ENCODE results near the gene ADAM22. TPM values are rescaled to one million over a fixed set of nuclear protein-coding genes. Genes with fewer than 3 reads are reported as not detected.

The ADAM22 gene
- total RNA-seq, 1 donor from 2014 or later = 1.6 TPM

GRCh38 chr7:88018501-88018900 is 84.5 kb downstream of the ADAM22 start:
- H3K9me3 Mint-ChIP-seq (ENCODE audit: low read depth) = no peaks in the 10 kb centered on the region
- H3K27me3 Mint-ChIP-seq (ENCODE audit: low read depth) = no peaks in the 10 kb centered on the region
- H3K36me3 Mint-ChIP-seq (ENCODE audit: low read depth) = no peaks in the 10 kb centered on the region
- H3K27ac Mint-ChIP-seq (ENCODE audit: unreplicated experiment) = no peak overlapping the region
- no peaks in the 10 kb centered on the region for H3K4me1 Mint-ChIP-seq (ENCODE audit: low read depth)
- no peak for DNase-seq (ENCODE audit: low spot score)
- no peak for TF ChIP-seq CTCF (IDR thresholded peaks at IDR 0.05)
- H3K4me3 Mint-ChIP-seq (ENCODE audit: unreplicated experiment) = no peak overlapping the region

- no peak for DNase-seq (ENCODE audit: low spot score)
- Mint-ChIP-seq H3K4me1 (ENCODE audit: low read depth) (no peaks in the 10 kb centered on the region), H3K27me3 (ENCODE audit: low read depth) (no peaks in the 10 kb centered on the region), H3K36me3 (ENCODE audit: low read depth) (peaks cover 4% of the 10 kb centered on the region), H3K4me3 (ENCODE audit: unreplicated experiment) (no peak overlapping the region), H3K27ac (ENCODE audit: unreplicated experiment) (no peak overlapping the region), H3K9me3 (ENCODE audit: low read depth) (peaks cover 12% of the 10 kb centered on the region)
- TF ChIP-seq CTCF (IDR thresholded peaks at IDR 0.05) = no peak
Measured at GRCh38 chr7:88020953-88021665, 87.1 kb downstream of the ADAM22 start.

GRCh38 chr7:88027724-88028123 is 93.7 kb downstream of the ADAM22 start:
- no peaks in the 10 kb centered on the region for H3K4me1 Mint-ChIP-seq (ENCODE audit: low read depth)
- no peak overlapping the region for H3K27ac Mint-ChIP-seq (ENCODE audit: unreplicated experiment)
- H3K4me3 Mint-ChIP-seq (ENCODE audit: unreplicated experiment) = no peak overlapping the region
- H3K9me3 Mint-ChIP-seq (ENCODE audit: low read depth) = peaks cover 36% of the 10 kb centered on the region
- H3K36me3 Mint-ChIP-seq (ENCODE audit: low read depth) = peaks cover 4% of the 10 kb centered on the region
- TF ChIP-seq CTCF (IDR thresholded peaks at IDR 0.05) = no peak
- DNase-seq (ENCODE audit: low spot score) = no peak
- H3K27me3 Mint-ChIP-seq (ENCODE audit: low read depth) = no peaks in the 10 kb centered on the region

- no peak for DNase-seq (ENCODE audit: low spot score)
- H3K27ac Mint-ChIP-seq (ENCODE audit: unreplicated experiment) = no peak overlapping the region
- no peak for TF ChIP-seq CTCF (IDR thresholded peaks at IDR 0.05)
- peaks cover 22% of the 10 kb centered on the region for H3K9me3 Mint-ChIP-seq (ENCODE audit: low read depth)
- H3K4me3 Mint-ChIP-seq (ENCODE audit: unreplicated experiment) = no peak overlapping the region
- no peaks in the 10 kb centered on the region for H3K4me1 Mint-ChIP-seq (ENCODE audit: low read depth)
- no peaks in the 10 kb centered on the region for H3K27me3 Mint-ChIP-seq (ENCODE audit: low read depth)
- no peaks in the 10 kb centered on the region for H3K36me3 Mint-ChIP-seq (ENCODE audit: low read depth)
Measured at GRCh38 chr7:88034083-88034695, 100.1 kb downstream of the ADAM22 start.

GRCh38 chr7:88037050-88037449 is 103.0 kb downstream of the ADAM22 start:
- no peaks in the 10 kb centered on the region for H3K4me1 Mint-ChIP-seq (ENCODE audit: low read depth)
- H3K9me3 Mint-ChIP-seq (ENCODE audit: low read depth) = peaks cover 3% of the 10 kb centered on the region
- H3K4me3 Mint-ChIP-seq (ENCODE audit: unreplicated experiment) = no peak overlapping the region
- no peak overlapping the region for H3K27ac Mint-ChIP-seq (ENCODE audit: unreplicated experiment)
- H3K27me3 Mint-ChIP-seq (ENCODE audit: low read depth) = no peaks in the 10 kb centered on the region
- no peaks in the 10 kb centered on the region for H3K36me3 Mint-ChIP-seq (ENCODE audit: low read depth)
- no peak for DNase-seq (ENCODE audit: low spot score)
- no peak for TF ChIP-seq CTCF (IDR thresholded peaks at IDR 0.05)
